ENCODE measurements around the gene DMRTC2. TPM values are rescaled to one million over a fixed set of nuclear protein-coding genes. Genes with fewer than 3 reads are reported as not detected.

DMRTC2 gene
- total RNA-seq, 1 experiment from 2014 or later, result not detected

GRCh38 chr19:41897181-41897580, 52.3 kb downstream of the DMRTC2 start:
- BruUV-seq (replicated peaks), result no TSS peak
- Histone ChIP-seq H3F3A (ENCODE audit: low read length, unreplicated experiment) (no peaks in the 10 kb centered on the region), H3K9me2 (replicated peaks; ENCODE audit: low read length) (no peaks in the 10 kb centered on the region), H3K27ac (ENCODE audit: low read length) (no peak overlapping the region), H3K9ac (ENCODE audit: low read length) (no peak overlapping the region), H3K4me3 (ENCODE audit: low read length) (no peak overlapping the region), H3K4me1 (ENCODE audit: insufficient read depth, low read length) (no peaks in the 10 kb centered on the region), H3K27me3 (ENCODE audit: low read length) (no peaks in the 10 kb centered on the region), H3K9me3 (ENCODE audit: low read length) (no peaks in the 10 kb centered on the region), H2AFZ (ENCODE audit: low read length) (no peak overlapping the region), H3K4me2 (ENCODE audit: low read length) (no peak overlapping the region), H3K36me3 (ENCODE audit: low read depth, low read length) (peaks cover 3% of the 10 kb centered on the region; the same call in 1 of the 2 replicates), H4K20me1 (ENCODE audit: low read length) (no peaks in the 10 kb centered on the region), H3K79me2 (ENCODE audit: low read length) (no peaks in the 10 kb centered on the region)
- ATAC-seq, result no peak
- intact Hi-C loops (cut with micrococcal nuclease), result no loop called here
- CTCF ChIA-PET, result no interaction called here
- TF ChIP-seq EZH2phosphoT487 (IDR thresholded peaks at IDR 0.05; ENCODE audit: borderline replicate concordance, low read length) (no peak), EZH2 (IDR thresholded peaks at IDR 0.05; ENCODE audit: low read length, unreplicated experiment) (no peak), CTCF (conservative IDR thresholded peaks at IDR 0.05; ENCODE audit: low read depth, low read length) (no peak)
- no peak for DNase-seq
- POLR2A ChIA-PET (ENCODE audit: unreplicated experiment), result no interaction called here

GRCh38 chr19:41897820-41898219, 53.0 kb downstream of the DMRTC2 start:
- Histone ChIP-seq H3K79me2 (ENCODE audit: low read length) (no peaks in the 10 kb centered on the region), H4K20me1 (ENCODE audit: low read length) (no peaks in the 10 kb centered on the region), H3K4me1 (ENCODE audit: insufficient read depth, low read length) (no peaks in the 10 kb centered on the region), H3K4me3 (ENCODE audit: low read length) (no peak overlapping the region), H3K9me3 (ENCODE audit: low read length) (no peaks in the 10 kb centered on the region), H3K9ac (ENCODE audit: low read length) (no peak overlapping the region), H3K27ac (ENCODE audit: low read length) (no peak overlapping the region), H3K27me3 (ENCODE audit: low read length) (no peaks in the 10 kb centered on the region), H3K36me3 (ENCODE audit: low read depth, low read length) (peaks cover 9% of the 10 kb centered on the region; the same call in 1 of the 2 replicates), H2AFZ (ENCODE audit: low read length) (no peak overlapping the region), H3F3A (ENCODE audit: low read length, unreplicated experiment) (no peaks in the 10 kb centered on the region), H3K4me2 (ENCODE audit: low read length) (no peak overlapping the region), H3K9me2 (replicated peaks; ENCODE audit: low read length) (no peaks in the 10 kb centered on the region)
- DNase-seq (no peak), ATAC-seq (no peak)
- ChIA-PET POLR2A (ENCODE audit: unreplicated experiment) (no interaction called here), CTCF (no interaction called here)
- TSS peak; percentile 29 for BruUV-seq (replicated peaks)
- intact Hi-C loops (cut with micrococcal nuclease), result no loop called here
- no peak for TF ChIP-seq EZH2 (IDR thresholded peaks at IDR 0.05; ENCODE audit: low read length, unreplicated experiment)
- TF ChIP-seq EZH2phosphoT487 (IDR thresholded peaks at IDR 0.05; ENCODE audit: borderline replicate concordance, low read length), result no peak
- no peak for TF ChIP-seq CTCF (conservative IDR thresholded peaks at IDR 0.05; ENCODE audit: low read depth, low read length)

- peaks cover 13% of the 10 kb centered on the region; the same call in 1 of the 2 replicates for H3K36me3 ChIP-seq (ENCODE audit: low read depth, low read length)
- 0 out of 2 replicates have a peak, but pooled peaks cover under 1% of the 10 kb centered on the region for H3K4me1 ChIP-seq (ENCODE audit: insufficient read depth, low read length)
- ATAC-seq (no peak), DNase-seq (no peak)
- H3K4me2 ChIP-seq (ENCODE audit: low read length), result no peak overlapping the region
- no peak overlapping the region for H3K9ac ChIP-seq (ENCODE audit: low read length)
- H3K4me3 ChIP-seq (ENCODE audit: low read length), result no peak overlapping the region
- no peak overlapping the region for H3K27ac ChIP-seq (ENCODE audit: low read length)
- BruUV-seq (replicated peaks), result no TSS peak
- no peaks in the 10 kb centered on the region for H3K79me2 ChIP-seq (ENCODE audit: low read length)
- no peaks in the 10 kb centered on the region for H3F3A ChIP-seq (ENCODE audit: low read length, unreplicated experiment)
- H3K9me2 ChIP-seq (replicated peaks; ENCODE audit: low read length), result no peaks in the 10 kb centered on the region
- POLR2A ChIA-PET (ENCODE audit: unreplicated experiment), result no interaction called here
- intact Hi-C loops (cut with micrococcal nuclease), result no loop called here
- TF ChIP-seq CTCF (conservative IDR thresholded peaks at IDR 0.05; ENCODE audit: low read depth, low read length) (no peak), EZH2 (IDR thresholded peaks at IDR 0.05; ENCODE audit: low read length, unreplicated experiment) (no peak)
- H3K9me3 ChIP-seq (ENCODE audit: low read length), result no peaks in the 10 kb centered on the region
- no peaks in the 10 kb centered on the region for H3K27me3 ChIP-seq (ENCODE audit: low read length)
- no peak overlapping the region for H2AFZ ChIP-seq (ENCODE audit: low read length)
- H4K20me1 ChIP-seq (ENCODE audit: low read length), result no peaks in the 10 kb centered on the region
- CTCF ChIA-PET, result no interaction called here
Measured at GRCh38 chr19:41898235-41898634, 53.4 kb downstream of the DMRTC2 start.

Small RNAs within 50 kb of the gene (microRNA-seq; reads per million reads assigned to microRNA genes)
- gene MIR6797 (ENCODE audit: unreplicated experiment), result not detected

Other genes with a start within 250 kb of the DMRTC2 start
- not detected in 2 replicates for gene CEACAM4, start 218.0 kb upstream of the DMRTC2 start, total RNA-seq (2014; rRNA removed)
- gene CEACAM7, start 156.8 kb upstream of the DMRTC2 start, total RNA-seq (2014; rRNA removed), result not detected in 2 replicates
- 0.75 and 2.8 TPM in 2 replicates for gene CEACAM5, start 136.4 kb upstream of the DMRTC2 start, total RNA-seq (2014; rRNA removed)
- gene CEACAM6, start 89.5 kb upstream of the DMRTC2 start, total RNA-seq (2014; rRNA removed), result 7.1 and 9.0 TPM in 2 replicates
- not detected in 2 replicates for gene CEACAM3, start 48.5 kb upstream of the DMRTC2 start, total RNA-seq (2014; rRNA removed)
- gene LYPD4, start 359 bp upstream of the DMRTC2 start, total RNA-seq (2014; rRNA removed), result not detected in 2 replicates
- gene RPS19, start 15.2 kb downstream of the DMRTC2 start, total RNA-seq (2014; rRNA removed), result 1,687 and 1,830 TPM in 2 replicates
- 0.11 TPM in 1 of 2 replicates, not detected in the other for gene CD79A, start 32.2 kb downstream of the DMRTC2 start, total RNA-seq (2014; rRNA removed)
- gene ARHGEF1, start 38.1 kb downstream of the DMRTC2 start, total RNA-seq (2014; rRNA removed), result 50.8 and 64.3 TPM in 2 replicates
- 0.11 and 0.58 TPM in 2 replicates for gene ERFL, start 83.4 kb downstream of the DMRTC2 start, total RNA-seq (2014; rRNA removed)
- 148 and 158 TPM in 2 replicates for gene RABAC1, start 114.3 kb downstream of the DMRTC2 start, total RNA-seq (2014; rRNA removed)
- gene ATP1A3, start 149.2 kb downstream of the DMRTC2 start, total RNA-seq (2014; rRNA removed), result 4.0 and 8.3 TPM in 2 replicates
- gene GRIK5, start 225.2 kb downstream of the DMRTC2 start, total RNA-seq (2014; rRNA removed), result 0.12 TPM in 1 of 2 replicates, not detected in the other
- 14.4 and 15.2 TPM in 2 replicates for gene ZNF574, start 231.1 kb downstream of the DMRTC2 start, total RNA-seq (2014; rRNA removed)